ENCODE data around the gene SDHB. TPM values are rescaled to one million over a fixed set of nuclear protein-coding genes. Genes with fewer than 3 reads are reported as not detected.

The SDHB gene
- total and polyA plus RNA-seq, 2 of the 8 experiments (the other 6 are each of a cell fraction or from before 2014, with no cell fraction given) = 84.0 to 98.7 TPM

GRCh38 chr1:17043676-17044075 is 10.2 kb downstream of the SDHB start:
- Histone ChIP-seq H2BK12ac (ENCODE audit: low read depth, low read length) (no peak overlapping the region), H3K36me3 (ENCODE audit: control insufficient read depth in 2 of 4, insufficient read depth in 4 of 4, low read length in 3 of 4) (peaks cover 10 to 45% (median 15%) of the 10 kb centered on the region in 4 experiments), H3K9ac (replicated peaks in 1 of 4; ENCODE audit: extremely low read depth in 1 of 4, low read depth in 3 of 4, low read length in 3 of 4) (no peak overlapping the region), H2BK15ac (ENCODE audit: low read length) (no peak overlapping the region), H4K91ac (replicated peaks; ENCODE audit: insufficient read length, low read length) (no peak overlapping the region), H3K23me2 (ENCODE audit: low read depth, low read length) (no peaks in the 10 kb centered on the region), H3K4me3 (ENCODE audit: extremely low read depth in 1 of 4, insufficient read depth in 2 of 4, low read depth in 3 of 4, low read length in 4 of 4) (no peak overlapping the region), H3K9me3 (ENCODE audit: insufficient read depth in 2 of 2, low read depth in 1 of 2, low read length in 1 of 2) (no peaks in the 10 kb centered on the region), H3K27me3 (replicated peaks in 1 of 4; ENCODE audit: control insufficient read depth in 3 of 4, extremely low read depth in 1 of 4, insufficient read depth in 3 of 4, low read length in 3 of 4) (no peaks in the 10 kb centered on the region), H3K79me2 (ENCODE audit: control insufficient read depth in 1 of 2, insufficient read depth in 2 of 2, low read length in 2 of 2) (peaks cover 0 to 9% of the 10 kb centered on the region in 2 experiments; a peak in 1 of 4 replicates), H2BK120ac (replicated peaks; ENCODE audit: low read depth, low read length) (no peak overlapping the region), H3K4me1 (replicated peaks in 1 of 4; ENCODE audit: control insufficient read depth in 3 of 4, insufficient read depth in 4 of 4, low read length in 3 of 4) (no peaks in the 10 kb centered on the region), H4K5ac (ENCODE audit: insufficient read length, low read depth, low read length) (no peak overlapping the region), H4K20me1 (replicated peaks in 1 of 2; ENCODE audit: control insufficient read depth in 1 of 2, insufficient read depth in 2 of 2, low read length in 2 of 2) (peaks cover 0 to 3% of the 10 kb centered on the region in 2 experiments), H3K79me1 (ENCODE audit: low read depth, low read length) (no peaks in the 10 kb centered on the region), H3K4ac (replicated peaks; ENCODE audit: insufficient read length, low read depth, low read length) (no peak overlapping the region), H3K23ac (ENCODE audit: insufficient read length) (no peak overlapping the region), H3K27ac (ENCODE audit: low read depth, low read length) (no peak overlapping the region), H2AFZ (ENCODE audit: low read length) (no peak overlapping the region), H3K18ac (ENCODE audit: extremely low read depth, low read length) (no peak overlapping the region), H2AK5ac (ENCODE audit: low read depth, low read length) (no peak overlapping the region), H4K8ac (ENCODE audit: extremely low read depth, insufficient read depth, low read length) (no peak overlapping the region), H2BK20ac (ENCODE audit: low read length) (no peak overlapping the region), H3K56ac (replicated peaks; ENCODE audit: insufficient read length, low read depth, low read length) (no peak overlapping the region), H3K14ac (ENCODE audit: insufficient read length) (no peak overlapping the region), H2BK5ac (ENCODE audit: low read depth, low read length) (no peak overlapping the region), H3K4me2 (ENCODE audit: insufficient read depth in 1 of 2, low read depth in 2 of 2, low read length in 2 of 2) (no peak overlapping the region)
- TF ChIP-seq MAX (IDR thresholded peaks at IDR 0.05) (no peak), JUN (IDR thresholded peaks at IDR 0.05; ENCODE audit: low read depth, low read length) (no peak), CEBPB (IDR thresholded peaks at IDR 0.05; ENCODE audit: low read depth, low read length) (no peak), BCL11A (IDR thresholded peaks at IDR 0.05; ENCODE audit: low read depth in 2 of 2, low read length in 2 of 2) (no peak), MAFK (IDR thresholded peaks at IDR 0.05; ENCODE audit: low read depth, low read length) (no peak)
- ChIA-PET CTCF (ENCODE audit: partially characterized antibody) (interaction anchor here (1.0 to 6.3 kb wide), 8 partner anchors 10 to 97 kb away, joined by 3 to 95 read pairs (median 11); no protein-coding TSS in a partner anchor), POLR2A (ENCODE audit: partially characterized antibody) (no interaction called here)
- FAIRE-seq (no peak), DNase-seq (ENCODE audit: low read depth in 1 of 2, low spot score in 2 of 2) (no peak)
- WGBS, 2 experiments (ENCODE audit: extremely low coverage in 1 of 2, insufficient coverage in 1 of 2, insufficient read length in 1 of 2, insufficient replicate concordance in 2 of 2, low coverage in 1 of 2, low lambda C conversion rate in 2 of 2, missing lambda C conversion rate in 1 of 2) = 74% methylated on average over 5 of the region's 5 CpGs; no CpG with 5 or more reads in 1 of the 2 experiments
